Chondrocyte (in vitro differentiated cells): ENCODE measurements around the gene HELZ. TPM values are rescaled to one million over a fixed set of nuclear protein-coding genes. Genes with fewer than 3 reads are reported as not detected.
A peak's percentile ranks its signal among the peaks of the same experiment; 100 is the strongest.

ENCODE experiments used
- DNase-seq: peaks from one replicate; pipeline ENCODE4 v3.0.0; 2021; ENCODE audit warnings: mixed read lengths, low spot score
- H3K27ac Mint-ChIP-seq: one replicate; pipeline ENCODE4 v1.8.0; 2021; ENCODE audit warnings: mild to moderate bottlenecking, moderate library complexity, mixed read lengths; ENCODE audit not compliant: unreplicated experiment
- H3K27me3 Mint-ChIP-seq: 2 replicates; pipeline ENCODE4 v1.8.0; 2021; ENCODE audit warnings: low read depth, mixed read lengths
- H3K36me3 Mint-ChIP-seq: 2 replicates; pipeline ENCODE4 v1.8.0; 2021; ENCODE audit warnings: low read depth, mixed read lengths
- H3K4me1 Mint-ChIP-seq: 2 replicates; pipeline ENCODE4 v1.8.0; 2021; ENCODE audit warnings: low read depth, mild to moderate bottlenecking, mixed read lengths
- H3K4me3 Mint-ChIP-seq: one replicate; pipeline ENCODE4 v1.8.0; 2021; ENCODE audit warnings: mild to moderate bottlenecking, moderate library complexity, mixed read lengths; ENCODE audit not compliant: unreplicated experiment
- H3K9me3 Mint-ChIP-seq: 2 replicates; pipeline ENCODE4 v1.8.0; 2021; ENCODE audit warnings: low read depth, mixed read lengths
- CTCF ChIP-seq: fragments of 200-600 bp; sonication (generic); IDR thresholded peaks from 2 replicates; pipeline ENCODE4 v1.5.0; 2021; ENCODE audit warnings: antibody characterized with exemption, mild to moderate bottlenecking, moderate library complexity
- total RNA-seq: library from RNA; stranded (reverse); gene quantifications from 3 replicates; pipeline ENCODE4 v1.2.1, GENCODE V29; 2021

Gene HELZ
- total RNA-seq, 1 donor from 2014 or later: 55.8 TPM

GRCh38 chr17:67227488-67227887 lies 17.5 kb downstream of the HELZ start:
- H3K4me3 Mint-ChIP-seq: no peak overlapping the region
- H3K36me3 Mint-ChIP-seq: peaks cover 15% of the 10 kb centered on the region
- no peaks in the 10 kb centered on the region for H3K27me3 Mint-ChIP-seq
- peak overlapping the region; percentile 74 for H3K27ac Mint-ChIP-seq
- DNase-seq: no peak
- H3K9me3 Mint-ChIP-seq: no peaks in the 10 kb centered on the region
- peaks cover 26% of the 10 kb centered on the region for H3K4me1 Mint-ChIP-seq
- no peak for TF ChIP-seq CTCF

- H3K27ac Mint-ChIP-seq: no peak overlapping the region
- no peaks in the 10 kb centered on the region for H3K27me3 Mint-ChIP-seq
- peaks cover 32% of the 10 kb centered on the region for H3K4me1 Mint-ChIP-seq
- no peak for TF ChIP-seq CTCF
- no peaks in the 10 kb centered on the region for H3K9me3 Mint-ChIP-seq
- no peak for DNase-seq
- peaks cover 13% of the 10 kb centered on the region for H3K36me3 Mint-ChIP-seq
- no peak overlapping the region for H3K4me3 Mint-ChIP-seq
These were observed 19.7 kb downstream of the HELZ start for GRCh38 chr17:67225316-67225715.

GRCh38 chr17:67224736-67225135 lies 20.3 kb downstream of the HELZ start:
- peaks cover 35% of the 10 kb centered on the region for H3K4me1 Mint-ChIP-seq
- no peak overlapping the region for H3K4me3 Mint-ChIP-seq
- no peak for DNase-seq
- TF ChIP-seq CTCF: no peak
- peak overlapping the region; percentile 60 for H3K27ac Mint-ChIP-seq
- no peaks in the 10 kb centered on the region for H3K9me3 Mint-ChIP-seq
- peaks cover 13% of the 10 kb centered on the region for H3K36me3 Mint-ChIP-seq
- H3K27me3 Mint-ChIP-seq: no peaks in the 10 kb centered on the region

- H3K36me3 Mint-ChIP-seq: peaks cover 13% of the 10 kb centered on the region
- peaks cover 34% of the 10 kb centered on the region for H3K4me1 Mint-ChIP-seq
- no peak for TF ChIP-seq CTCF
- H3K27me3 Mint-ChIP-seq: no peaks in the 10 kb centered on the region
- H3K27ac Mint-ChIP-seq: no peak overlapping the region
- H3K9me3 Mint-ChIP-seq: no peaks in the 10 kb centered on the region
- no peak overlapping the region for H3K4me3 Mint-ChIP-seq
- DNase-seq: no peak
These were observed 21.1 kb downstream of the HELZ start for GRCh38 chr17:67223924-67224323.

- DNase-seq: no peak
- Mint-ChIP-seq H3K9me3 (no peaks in the 10 kb centered on the region), H3K27ac (peak overlapping the region; percentile 57), H3K4me1 (peaks cover 28% of the 10 kb centered on the region), H3K4me3 (no peak overlapping the region), H3K36me3 (peaks cover 13% of the 10 kb centered on the region), H3K27me3 (no peaks in the 10 kb centered on the region)
- peak; percentile 86 for TF ChIP-seq CTCF
These were observed 23.7 kb downstream of the HELZ start for GRCh38 chr17:67221062-67221998.
